NCI-H128 (cell line): Measurements from ENCODE around the gene NOTCH2.

Experiments
- DNase-seq: peaks from one replicate; lab custom pipeline; 2025; ENCODE audit not compliant: unreplicated experiment; lab: John Stamatoyannopoulos, UW

Gene NOTCH2

DNA sequence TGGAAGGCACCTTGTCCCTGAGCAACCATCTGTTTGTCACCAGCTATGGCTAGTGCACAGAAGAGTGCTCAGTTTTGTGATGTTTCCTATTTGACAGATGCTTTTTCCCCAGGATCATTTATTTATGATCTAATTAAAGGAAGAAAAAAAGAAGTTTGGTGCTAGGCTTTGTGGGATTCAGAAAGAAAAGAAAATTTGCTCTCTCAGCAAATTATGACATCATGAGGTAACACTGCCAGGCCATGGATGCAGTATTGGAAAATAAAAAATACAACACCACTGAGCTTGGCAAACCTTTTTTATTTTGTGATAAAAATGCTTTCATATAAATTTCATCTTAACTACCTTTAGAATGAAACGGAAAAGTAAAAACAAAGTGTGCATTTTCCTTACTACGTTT lies 157.7 kb downstream of the NOTCH2 start:
- DNase-seq, result no peak

DNA sequence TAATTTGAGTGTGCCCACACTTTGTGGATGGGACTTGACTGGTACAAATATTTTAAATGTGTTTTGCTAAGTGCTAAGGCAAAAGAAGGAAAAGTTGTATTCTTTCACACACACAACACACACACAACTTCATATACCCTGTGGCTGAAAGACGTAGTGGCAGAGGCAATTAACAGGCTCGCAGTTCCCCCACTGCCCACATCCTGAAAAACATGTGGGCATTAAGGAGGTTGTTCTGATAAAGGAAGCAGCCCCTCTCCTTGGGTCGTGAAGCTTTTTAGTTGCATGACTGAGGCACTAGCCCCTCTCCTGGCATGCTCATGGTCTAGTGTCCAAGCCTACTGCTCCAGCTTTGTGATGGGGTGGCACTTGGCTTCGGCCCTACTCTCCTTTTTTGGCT lies 158.8 kb downstream of the NOTCH2 start:
- no peak for DNase-seq

DNA sequence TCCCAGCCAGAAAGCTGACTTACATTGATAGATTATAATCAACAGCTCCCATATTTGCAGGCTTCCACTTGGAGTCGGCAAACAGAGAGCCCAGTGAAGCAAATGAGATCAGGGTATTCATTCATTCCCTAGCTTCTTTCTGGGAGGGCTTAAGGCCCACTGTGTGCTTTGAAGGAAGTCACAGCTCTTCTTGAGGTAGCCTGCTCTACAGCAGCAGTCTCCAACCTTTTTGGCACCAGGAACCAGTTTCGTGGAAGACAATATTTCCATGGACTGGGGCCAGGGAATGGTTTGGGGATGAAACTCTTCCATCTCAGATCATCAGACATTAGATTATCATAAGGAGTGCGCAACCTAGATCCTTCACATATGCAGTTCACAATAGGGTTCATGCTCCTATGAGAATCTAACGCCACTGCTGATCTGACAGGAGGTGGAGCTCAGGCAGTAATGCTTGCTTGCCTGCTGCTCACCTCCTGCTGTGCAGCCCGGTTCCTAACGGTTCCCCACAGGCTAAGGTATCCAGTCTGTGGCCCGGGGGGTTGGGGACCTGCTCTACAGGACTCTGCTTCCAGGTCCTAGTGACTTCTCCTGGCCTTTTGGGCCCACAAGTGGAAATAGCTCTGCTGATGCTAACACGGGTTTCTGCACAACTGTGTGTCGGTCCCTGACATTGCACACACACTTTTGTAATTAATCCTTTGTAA lies 159.4 kb downstream of the NOTCH2 start:
- DNase-seq, result no peak

DNA sequence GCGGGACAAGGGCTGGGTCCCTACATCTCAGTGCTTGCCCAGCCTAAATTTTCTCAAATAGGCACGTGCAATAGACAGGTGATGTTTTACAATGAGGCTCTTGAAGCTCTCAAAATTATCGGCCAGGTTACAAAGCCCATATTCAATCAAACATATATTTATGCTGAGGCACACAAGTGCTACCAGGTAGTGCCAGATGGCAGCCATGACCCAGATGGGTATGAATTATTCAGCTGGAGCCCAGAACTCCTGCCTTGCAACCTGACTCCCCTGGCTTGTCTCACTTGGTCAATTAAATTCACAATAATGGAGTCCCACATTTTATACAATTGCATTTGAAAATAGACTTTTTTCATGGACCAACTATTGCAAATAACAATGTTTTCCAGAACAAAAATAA lies 160.8 kb downstream of the NOTCH2 start:
- DNase-seq, result peak; percentile 29

DNA sequence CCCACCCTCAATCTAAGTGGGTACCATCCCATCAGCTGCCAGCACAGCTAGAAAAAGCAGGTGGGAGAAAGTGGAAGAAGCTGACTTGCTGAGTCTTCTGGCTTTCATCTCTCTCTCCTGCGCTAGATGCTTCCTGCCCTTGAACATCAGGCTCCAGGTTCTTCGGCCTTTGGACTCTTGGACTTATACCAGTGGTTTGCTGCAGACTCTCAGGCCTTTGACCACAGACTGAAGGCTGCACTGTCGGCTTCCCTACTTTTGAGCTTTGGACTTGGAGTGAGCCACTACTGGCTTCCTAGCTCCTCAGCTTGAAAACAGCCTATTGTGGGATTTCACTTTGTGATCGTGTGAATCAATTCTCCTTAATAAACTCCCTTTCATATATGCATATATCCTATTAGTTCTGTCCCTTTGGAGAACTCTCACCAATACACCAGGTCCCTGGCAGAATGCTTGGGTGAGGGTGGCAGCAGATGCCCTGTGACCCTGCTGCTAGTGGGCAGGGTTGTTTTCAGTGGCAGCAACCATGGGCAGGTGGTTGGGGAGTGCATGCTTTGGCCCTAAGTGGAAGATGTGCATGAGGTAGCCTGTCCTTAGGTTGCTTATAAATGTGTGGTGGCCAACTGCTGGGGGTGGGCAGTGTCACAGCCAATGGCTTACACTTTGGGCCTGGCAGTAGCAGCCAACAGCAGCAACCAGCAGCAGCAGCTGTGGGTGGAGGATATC lies 162.4 kb downstream of the NOTCH2 start:
- no peak for DNase-seq

DNA sequence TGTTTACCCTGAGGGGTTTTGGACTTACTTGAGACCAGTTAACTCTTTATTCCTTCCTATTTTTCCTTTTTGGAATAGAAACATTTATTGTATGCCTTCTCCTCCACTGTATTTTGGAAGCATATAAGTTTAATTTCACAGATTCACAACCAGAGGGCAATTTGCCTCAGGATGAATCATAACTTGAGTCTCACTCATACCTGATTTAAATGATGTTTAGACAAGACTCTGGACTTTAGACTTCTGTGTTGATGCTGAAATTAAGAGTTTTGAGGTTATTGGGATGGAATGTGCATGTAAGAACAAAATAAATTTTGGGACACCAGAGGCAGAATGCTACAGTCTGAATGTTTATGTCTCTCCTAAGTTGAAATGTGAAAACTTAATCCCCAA lies 166.0 kb downstream of the NOTCH2 start:
- no peak for DNase-seq

DNA sequence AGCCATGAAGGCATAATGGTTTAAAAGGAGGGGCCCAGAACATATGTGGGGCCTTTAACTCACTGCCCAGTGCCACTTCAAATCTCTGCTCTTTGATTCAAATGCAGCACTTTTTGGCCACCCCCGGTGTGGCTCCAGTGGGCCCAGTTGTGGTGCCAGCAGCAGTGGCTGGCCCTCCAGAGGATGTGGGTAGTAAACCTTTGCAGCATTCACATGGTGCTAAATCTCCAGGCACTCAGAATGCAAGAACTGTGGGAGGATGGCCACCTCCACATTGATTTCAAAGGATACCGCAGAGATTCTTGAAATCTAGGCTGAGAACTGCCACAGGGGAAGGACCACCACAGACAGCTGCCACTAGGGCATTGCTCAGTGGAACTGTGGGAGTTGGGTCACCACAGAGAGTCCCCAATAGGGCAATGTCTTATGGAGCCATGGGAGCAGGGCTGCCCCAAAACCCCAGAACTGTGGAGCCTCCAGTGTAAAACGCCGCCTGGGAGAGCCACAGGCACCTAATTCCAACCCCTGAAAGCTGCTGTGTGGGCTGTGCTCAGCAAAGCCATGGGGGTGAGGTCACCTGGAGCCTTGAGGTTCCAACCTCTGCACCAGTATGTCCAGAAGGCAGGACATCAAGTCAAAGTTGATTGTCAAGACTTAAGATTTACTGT lies 166.6 kb downstream of the NOTCH2 start:
- DNase-seq, result no peak

DNA sequence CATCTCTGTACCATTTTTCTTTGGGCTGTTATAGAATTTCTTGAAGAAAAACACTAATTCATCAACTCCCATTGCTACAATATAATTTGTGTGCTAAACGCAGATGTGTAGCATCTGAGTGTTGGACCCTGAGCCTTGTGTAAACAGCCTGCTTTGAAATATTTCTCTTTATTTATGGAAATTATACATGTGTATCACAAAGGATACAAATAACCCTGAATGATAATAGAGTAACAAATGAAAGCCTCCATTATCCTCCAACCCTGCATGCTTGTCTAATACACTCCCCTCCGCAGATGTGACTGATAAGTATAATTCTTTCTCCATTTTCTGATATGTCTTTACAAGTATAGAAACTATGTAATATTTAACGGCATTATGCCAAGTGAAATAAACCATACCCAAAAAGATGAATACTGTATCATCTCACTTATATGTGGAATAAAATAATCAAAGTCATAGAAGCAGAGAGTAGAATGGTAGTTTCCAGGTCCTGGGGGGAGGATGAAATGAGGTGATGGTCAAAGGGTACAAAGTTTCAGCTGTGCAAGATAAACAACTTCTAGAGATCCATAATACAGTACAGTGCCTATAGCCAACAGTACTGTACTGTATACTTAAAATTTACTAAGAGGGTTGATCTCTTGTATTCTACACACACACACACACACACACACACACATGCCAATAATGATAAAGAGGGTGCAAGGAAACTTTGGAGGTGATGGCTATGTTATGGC lies 170.3 kb downstream of the NOTCH2 start:
- no peak for DNase-seq

DNA sequence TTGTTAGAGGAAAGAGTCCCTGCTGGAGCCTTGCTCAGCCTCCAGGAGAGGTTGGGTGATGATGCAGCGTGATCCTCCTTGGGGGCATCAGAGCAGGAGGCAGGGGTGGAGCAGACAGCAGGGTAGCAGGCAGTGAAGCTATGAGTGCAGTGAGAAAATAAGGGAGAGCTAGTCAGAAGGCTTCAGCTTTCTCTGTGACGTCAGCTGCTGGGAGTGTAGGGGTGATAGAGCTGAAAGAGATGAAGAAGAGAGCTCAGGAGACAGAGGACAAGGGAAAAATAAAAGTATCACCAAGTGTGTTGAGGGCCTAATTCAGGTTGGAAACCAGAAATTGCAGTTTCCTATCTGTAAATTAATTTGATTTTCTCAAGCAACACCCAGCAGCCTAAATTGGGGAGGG lies 170.9 kb downstream of the NOTCH2 start:
- DNase-seq, result no peak

DNA sequence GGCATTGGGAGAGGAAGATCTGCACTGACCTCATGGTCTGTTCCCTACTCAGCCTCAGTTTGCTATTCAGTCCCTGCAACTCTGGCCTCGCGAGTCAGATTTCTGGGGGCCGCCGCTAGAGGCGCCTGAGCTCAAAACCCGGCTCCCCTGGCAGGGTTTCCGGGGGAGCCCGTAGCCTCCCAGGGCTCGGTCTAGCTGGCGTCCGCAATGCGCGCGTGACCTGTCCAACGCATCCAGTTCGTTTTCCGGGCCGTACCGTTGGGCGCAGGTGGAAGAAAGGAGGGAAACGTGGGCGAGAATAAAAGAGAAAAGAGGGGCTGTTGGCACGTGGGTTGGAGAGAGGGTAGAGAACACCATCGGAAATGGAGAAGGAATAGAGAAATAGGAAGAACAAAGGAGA lies 173.2 kb downstream of the NOTCH2 start, which contains the start of gene ADAM30:
ADAM30 (minus strand) TSS at position 213 of the 400 bp plus-strand sequence; CDS start at position 34, 179 bp downstream.
- no peak for DNase-seq

DNA sequence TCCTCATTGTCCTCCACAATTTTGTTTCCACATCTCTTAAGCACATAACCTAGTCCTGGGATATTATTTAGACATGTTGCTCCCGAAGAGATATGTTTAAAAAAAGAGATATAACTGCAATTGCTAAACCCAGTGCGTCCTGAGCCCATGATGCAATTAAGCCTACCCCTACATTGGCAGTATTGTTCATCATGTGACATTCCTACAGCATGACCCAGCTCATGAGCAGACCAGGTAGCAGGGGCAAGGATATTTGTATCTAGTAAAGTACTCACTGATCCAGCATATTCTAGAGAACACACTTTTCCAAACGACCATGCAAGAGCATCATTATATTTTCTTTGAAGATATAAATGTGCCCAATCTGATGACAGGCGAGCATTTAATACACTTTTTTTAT lies 174.4 kb downstream of the NOTCH2 start:
- DNase-seq, result no peak

DNA sequence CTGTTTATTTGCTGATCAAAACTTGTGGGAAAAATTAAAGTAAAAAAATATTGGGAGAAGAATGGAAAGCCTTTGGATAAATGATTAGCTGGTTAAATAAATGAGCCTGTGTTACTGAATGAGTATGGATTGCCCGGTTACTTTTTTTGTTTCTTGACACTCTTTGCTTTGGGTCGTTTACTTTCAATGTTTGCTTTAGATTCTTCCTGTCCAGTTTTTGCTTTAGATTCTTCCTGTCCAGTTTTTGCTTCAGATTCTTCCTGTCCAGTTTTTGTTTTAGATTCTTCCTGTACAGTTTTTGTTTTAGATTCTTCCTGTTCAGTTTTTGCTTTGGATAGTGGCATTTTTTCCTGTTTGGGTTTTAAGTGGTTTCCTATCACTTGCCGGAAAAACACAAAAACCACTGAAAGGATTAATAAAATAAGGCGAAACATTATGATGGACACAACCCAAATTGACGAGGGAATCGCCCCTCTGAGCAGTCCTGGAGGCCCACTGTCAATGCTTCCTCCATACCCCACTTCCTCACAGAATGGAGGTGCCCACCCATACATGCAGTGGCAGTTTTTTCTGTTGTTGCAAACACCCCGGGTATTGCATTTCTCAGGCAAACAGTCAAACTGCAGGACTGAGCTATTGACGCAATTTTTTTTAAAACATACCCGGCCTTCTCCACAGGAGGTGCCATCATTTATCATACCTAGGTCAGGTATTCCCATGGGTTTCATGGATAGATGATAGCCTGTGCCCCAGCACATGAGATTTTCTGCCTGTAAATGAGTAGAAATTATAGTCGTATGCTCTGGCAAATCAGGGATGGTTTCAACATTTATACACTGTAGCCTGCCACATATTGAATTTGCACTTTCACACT lies 175.4 kb downstream of the NOTCH2 start:
- no peak for DNase-seq

DNA sequence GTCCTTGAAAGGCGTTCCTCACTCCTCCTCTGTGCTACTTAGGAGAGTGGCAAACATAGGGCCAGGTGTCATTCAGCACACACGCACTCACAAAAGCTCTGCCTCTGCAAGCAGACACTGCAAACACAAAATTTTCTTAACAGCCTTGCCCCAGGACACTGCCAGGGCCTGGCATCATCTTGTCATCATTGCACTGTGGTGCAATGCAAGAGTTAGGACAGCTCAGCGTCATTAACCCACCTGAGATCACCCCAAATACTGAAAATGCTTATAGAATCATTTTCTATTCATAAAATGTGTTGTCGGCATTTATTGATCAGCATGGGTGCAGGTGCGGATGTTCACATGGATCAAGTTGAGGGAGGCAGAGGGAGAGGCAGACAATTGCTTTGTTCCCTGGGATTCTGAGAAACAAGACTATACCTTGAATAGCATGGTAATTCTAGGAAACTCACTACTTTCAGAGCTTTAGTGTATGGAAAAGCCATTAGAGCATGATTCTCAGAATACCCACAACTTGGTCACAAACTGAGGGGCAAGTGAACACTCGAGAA lies 176.1 kb downstream of the NOTCH2 start:
- no peak for DNase-seq

DNA sequence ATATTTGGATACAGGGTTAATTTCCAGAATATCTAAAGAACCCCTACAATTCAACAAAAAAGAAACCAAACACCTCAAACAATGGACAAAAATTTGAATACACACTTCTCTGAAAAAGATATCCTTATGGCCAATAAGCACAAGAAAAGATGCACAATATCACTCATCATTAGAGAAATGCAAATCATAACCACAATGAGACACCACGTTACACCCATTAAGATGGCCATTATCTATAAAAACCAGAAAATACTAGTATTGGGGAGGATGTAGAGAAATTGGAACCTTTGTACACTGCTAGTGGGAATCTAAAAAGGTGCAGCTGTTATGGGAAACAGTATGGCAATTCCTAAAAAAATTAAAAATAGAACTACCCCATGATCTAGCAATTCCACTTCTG lies 178.1 kb downstream of the NOTCH2 start:
- no peak for DNase-seq

DNA sequence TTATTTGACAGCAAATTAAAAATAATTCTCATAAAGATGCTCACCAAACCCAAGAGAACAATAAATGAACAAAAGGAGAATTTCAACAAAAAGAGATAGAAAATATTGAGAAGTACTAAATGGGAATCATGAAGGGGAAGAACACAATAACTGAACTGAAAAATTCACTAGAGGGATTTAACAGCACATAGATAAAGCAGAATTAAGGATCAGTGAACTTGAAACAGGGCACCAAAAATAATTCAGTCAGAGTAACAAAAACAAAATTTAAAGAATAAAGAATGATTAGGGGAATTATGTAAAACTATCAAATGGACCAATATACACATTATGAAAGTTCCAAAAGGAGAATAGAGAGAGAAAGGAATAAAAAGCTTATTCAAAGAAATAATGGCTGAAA lies 181.0 kb downstream of the NOTCH2 start:
- no peak for DNase-seq

DNA sequence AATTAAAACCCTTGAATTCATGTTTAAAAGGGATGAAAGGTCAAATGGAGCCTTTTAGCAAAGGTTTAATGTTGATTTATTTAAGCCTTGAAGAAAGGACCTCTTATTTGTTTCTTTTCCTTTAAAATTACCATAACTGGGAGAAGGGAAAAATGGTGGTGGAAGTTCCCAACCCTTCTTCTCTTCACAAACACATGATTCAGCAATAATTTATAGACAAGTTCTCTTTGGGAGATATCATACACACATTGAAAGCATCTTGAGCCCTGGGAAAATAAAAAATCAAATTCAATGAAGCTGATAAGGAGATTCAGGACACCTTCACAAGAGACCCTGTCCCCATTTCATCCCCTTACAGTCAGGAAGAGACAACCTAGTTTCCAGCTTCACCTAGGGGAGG lies 182.0 kb downstream of the NOTCH2 start:
- DNase-seq, result no peak

DNA sequence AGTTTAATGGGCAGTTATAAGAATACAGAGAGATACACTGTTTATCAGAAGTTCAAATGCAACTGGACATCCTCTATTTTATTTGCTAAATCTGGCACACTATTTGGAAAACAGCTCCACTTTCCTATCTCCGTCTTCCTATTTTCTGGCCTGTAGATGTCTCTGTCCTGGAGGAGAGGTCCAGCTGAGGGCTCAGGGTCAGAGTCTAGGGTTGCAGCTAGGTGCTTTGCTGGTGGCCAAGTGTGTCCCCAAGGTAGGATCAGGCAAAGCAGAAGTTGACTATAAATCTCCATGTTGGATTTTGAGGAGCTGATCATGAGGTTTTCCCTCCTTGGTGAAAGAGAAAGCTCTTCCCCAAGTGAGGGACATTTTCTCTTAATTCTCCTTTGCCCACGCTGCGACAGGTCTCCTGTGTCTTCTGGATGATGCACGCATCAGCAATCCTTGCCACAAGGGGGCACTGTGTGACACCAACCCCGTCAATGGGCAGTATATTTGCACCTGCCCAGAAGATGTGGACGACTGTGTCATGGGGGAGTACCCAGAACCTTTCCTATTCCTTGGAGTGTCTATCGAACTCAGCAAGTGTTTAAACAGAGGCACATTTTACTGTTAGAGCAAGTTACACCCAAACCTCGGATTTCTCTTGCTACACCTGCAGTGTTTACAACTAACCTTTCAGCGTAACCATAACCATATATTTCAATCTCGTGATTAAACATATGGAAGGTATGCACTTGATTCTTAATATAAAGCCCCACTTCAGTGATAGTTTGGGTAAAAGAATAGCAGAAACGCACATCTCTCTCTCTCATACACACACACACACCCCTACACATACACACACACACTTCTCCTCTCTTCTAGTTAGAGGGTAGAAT lies 183.3 kb downstream of the NOTCH2 start:
- DNase-seq, result no peak

DNA sequence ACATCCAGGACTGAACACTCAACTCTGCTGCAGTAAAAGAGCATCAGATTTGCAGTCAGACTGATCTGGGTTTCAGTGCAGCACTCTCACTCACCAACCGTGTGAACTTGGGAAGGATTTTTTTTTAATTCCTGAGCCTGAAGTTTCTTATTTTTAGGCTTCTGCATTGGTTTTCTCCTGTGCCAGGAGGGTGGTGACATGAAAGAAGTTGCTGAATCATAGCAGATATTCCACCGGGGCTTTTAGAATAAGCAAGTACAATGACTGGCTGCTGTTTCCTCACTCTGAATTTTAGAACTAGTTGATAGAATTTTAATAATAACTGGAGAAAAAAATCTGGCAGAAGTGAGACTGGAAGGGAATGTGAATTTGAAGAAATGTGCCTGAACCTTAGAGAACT lies 184.8 kb downstream of the NOTCH2 start:
- DNase-seq, result no peak

DNA sequence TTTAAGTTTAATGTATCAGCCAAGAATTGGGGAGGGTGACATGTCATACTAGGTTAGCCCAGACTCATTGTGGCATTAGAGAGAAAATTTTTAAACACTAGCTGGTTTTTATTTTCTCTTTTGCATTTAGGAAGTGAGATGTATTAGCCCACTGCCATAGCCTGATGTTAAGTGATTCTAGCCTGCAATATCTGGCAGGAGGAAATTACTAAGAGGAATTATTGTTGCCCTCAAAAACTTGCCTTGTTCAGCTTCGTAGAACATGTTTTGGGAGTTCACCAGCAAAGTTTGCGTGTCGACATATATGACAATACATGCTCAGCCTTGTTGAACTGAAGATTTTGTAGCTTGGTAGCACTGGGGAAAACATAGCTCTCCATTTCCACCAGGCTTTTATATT lies 185.6 kb downstream of the NOTCH2 start:
- no peak for DNase-seq
